ENCODE results near the gene KRTAP2-2. TPM values are rescaled to one million over a fixed set of nuclear protein-coding genes. Genes with fewer than 3 reads are reported as not detected.

Gene KRTAP2-2
- total and polyA plus RNA-seq, 4 donors = not detected

DNA sequence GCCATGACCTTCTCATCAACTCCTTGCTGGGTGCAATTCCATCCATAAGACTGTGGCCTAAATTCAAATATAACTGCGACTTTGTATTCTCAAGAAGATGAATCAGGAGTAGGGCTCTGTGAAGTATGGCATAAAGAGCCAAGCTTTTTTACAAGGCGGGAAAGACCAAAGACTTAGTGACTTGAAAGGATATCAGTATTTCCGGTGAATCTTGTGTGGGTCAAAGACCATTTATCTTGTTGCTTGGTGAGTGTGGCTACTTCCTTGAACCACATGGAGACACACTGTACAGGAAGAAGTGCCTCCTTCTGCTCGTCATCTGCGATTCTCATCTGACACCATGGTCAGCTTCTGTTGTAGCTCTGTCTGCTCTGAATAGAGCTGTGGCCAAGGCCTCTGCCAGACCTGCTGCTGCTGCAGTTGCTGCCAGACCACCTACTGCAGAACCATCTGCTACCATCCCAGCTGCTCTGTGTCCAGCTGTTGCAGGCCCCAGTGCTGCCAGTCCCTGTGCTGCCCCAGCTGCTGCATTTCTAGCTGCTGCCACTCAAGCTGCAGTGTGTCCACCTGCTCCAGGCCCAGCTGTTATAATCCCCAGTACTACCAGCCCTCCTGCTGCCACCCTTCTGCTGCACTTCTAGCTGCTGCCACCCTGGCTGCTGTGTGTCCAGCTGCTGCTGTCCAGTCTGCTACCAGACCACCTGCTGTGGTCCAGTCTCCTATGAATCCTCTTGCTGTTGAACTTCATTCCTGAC, 16.8 kb upstream of the KRTAP2-2 start:
- Histone ChIP-seq H3K9ac (ENCODE audit: insufficient read depth in 1 of 2, low read length in 2 of 2) (no peak overlapping the region), H3K4me3 (no peak overlapping the region), H3K27me3 (ENCODE audit: control insufficient read depth in 3 of 3, insufficient read depth in 3 of 3, low read length in 2 of 3) (peaks cover 0 to 3% (median 0%) of the 10 kb centered on the region in 3 donors), H3K27ac (ENCODE audit: low read depth in 1 of 2, low read length in 1 of 2) (no peak overlapping the region), H3K36me3 (ENCODE audit: control insufficient read depth in 4 of 4, insufficient read depth in 4 of 4, low read length in 4 of 4) (no peaks in the 10 kb centered on the region), H3K9me3 (ENCODE audit: control insufficient read depth in 4 of 4, insufficient read depth in 3 of 4, low read length in 3 of 4) (peaks cover 0 to 3% (median 0%) of the 10 kb centered on the region in 4 donors), H3K4me1 (ENCODE audit: control insufficient read depth in 5 of 5, insufficient read depth in 5 of 5, low read length in 5 of 5) (no peaks in the 10 kb centered on the region)
- 75 to 84% methylated on average over 5 of the region's 5 CpGs for WGBS, 2 donors
- TF ChIP-seq, protein P1, sequence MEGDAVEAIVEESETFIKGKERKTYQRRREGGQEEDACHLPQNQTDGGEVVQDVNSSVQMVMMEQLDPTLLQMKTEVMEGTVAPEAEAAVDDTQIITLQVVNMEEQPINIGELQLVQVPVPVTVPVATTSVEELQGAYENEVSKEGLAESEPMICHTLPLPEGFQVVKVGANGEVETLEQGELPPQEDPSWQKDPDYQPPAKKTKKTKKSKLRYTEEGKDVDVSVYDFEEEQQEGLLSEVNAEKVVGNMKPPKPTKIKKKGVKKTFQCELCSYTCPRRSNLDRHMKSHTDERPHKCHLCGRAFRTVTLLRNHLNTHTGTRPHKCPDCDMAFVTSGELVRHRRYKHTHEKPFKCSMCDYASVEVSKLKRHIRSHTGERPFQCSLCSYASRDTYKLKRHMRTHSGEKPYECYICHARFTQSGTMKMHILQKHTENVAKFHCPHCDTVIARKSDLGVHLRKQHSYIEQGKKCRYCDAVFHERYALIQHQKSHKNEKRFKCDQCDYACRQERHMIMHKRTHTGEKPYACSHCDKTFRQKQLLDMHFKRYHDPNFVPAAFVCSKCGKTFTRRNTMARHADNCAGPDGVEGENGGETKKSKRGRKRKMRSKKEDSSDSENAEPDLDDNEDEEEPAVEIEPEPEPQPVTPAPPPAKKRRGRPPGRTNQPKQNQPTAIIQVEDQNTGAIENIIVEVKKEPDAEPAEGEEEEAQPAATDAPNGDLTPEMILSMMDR (IDR thresholded peaks at IDR 0.05; ENCODE audit: control extremely low read depth, extremely low read depth) = no peak
- ATAC-seq (ENCODE audit: insufficient read depth, low FRiP score) (no peak), DNase-seq (no peak)

DNA sequence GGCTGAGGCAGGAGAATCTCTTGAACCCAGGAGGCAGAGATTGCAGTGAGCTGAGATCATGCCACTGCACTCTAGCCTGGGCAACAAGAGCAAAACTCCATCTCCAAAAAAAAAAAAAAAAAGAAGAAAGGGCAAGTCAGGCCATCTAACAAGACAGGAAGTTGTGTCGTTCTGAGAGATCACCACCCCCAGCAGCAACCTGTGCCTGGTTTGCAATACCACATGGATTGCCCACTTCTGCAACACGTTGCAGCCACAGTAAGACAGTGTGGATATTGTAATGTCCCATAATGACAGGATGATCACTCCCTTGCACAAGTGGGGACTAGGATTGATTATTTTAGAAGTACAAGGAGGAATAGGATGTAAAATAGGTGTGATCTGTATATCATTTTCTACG, 14.0 kb upstream of the KRTAP2-2 start:
- DNase-seq = no peak
- H3K9me3 ChIP-seq (ENCODE audit: control insufficient read depth in 4 of 4, insufficient read depth in 3 of 4, low read length in 3 of 4) = peaks cover 0 to 3% (median 0%) of the 10 kb centered on the region in 4 donors
- no peaks in the 10 kb centered on the region for H3K27me3 ChIP-seq (ENCODE audit: control insufficient read depth in 3 of 3, insufficient read depth in 3 of 3, low read length in 2 of 3)
- TF ChIP-seq, protein P1 (IDR thresholded peaks at IDR 0.05; ENCODE audit: control extremely low read depth, extremely low read depth) = no peak
- WGBS, 2 donors = 56 to 62% methylated on average over 3 of the region's 3 CpGs
- H3K9ac ChIP-seq (ENCODE audit: insufficient read depth in 1 of 2, low read length in 2 of 2) = no peak overlapping the region
- no peak overlapping the region for H3K27ac ChIP-seq (ENCODE audit: low read depth in 1 of 2, low read length in 1 of 2)
- ATAC-seq (ENCODE audit: insufficient read depth, low FRiP score) = no peak
- no peaks in the 10 kb centered on the region for H3K36me3 ChIP-seq (ENCODE audit: control insufficient read depth in 4 of 4, insufficient read depth in 4 of 4, low read length in 4 of 4)
- no peaks in the 10 kb centered on the region for H3K4me1 ChIP-seq (ENCODE audit: control insufficient read depth in 5 of 5, insufficient read depth in 5 of 5, low read length in 5 of 5)
- H3K4me3 ChIP-seq = no peak overlapping the region

DNA sequence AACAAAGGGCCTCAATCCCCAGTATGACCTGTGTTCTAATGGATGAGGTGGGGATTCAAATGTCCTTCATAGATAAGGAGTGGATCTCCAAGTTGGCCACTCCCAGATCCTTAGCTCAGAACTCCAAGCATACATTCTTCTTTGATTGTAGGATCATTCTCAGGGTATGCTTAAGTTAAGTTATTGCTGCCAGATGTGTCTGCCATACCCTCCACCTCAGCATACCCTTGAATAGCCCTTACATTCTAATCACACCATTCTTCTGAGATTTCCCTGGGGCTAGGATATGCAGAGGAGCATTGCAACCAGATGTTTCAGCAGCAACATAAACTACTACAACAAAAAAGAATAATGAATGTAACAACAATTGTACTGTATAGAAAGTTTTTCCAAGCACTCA, 12.3 kb upstream of the KRTAP2-2 start:
- TF ChIP-seq, protein P1 (IDR thresholded peaks at IDR 0.05; ENCODE audit: control extremely low read depth, extremely low read depth) = no peak
- Histone ChIP-seq H3K27me3 (ENCODE audit: control insufficient read depth in 3 of 3, insufficient read depth in 3 of 3, low read length in 2 of 3) (no peaks in the 10 kb centered on the region), H3K4me1 (ENCODE audit: control insufficient read depth in 5 of 5, insufficient read depth in 5 of 5, low read length in 5 of 5) (no peaks in the 10 kb centered on the region), H3K36me3 (ENCODE audit: control insufficient read depth in 4 of 4, insufficient read depth in 4 of 4, low read length in 4 of 4) (no peaks in the 10 kb centered on the region), H3K4me3 (no peak overlapping the region), H3K9me3 (ENCODE audit: control insufficient read depth in 4 of 4, insufficient read depth in 3 of 4, low read length in 3 of 4) (peaks cover 0 to 3% (median 0%) of the 10 kb centered on the region in 4 donors), H3K27ac (ENCODE audit: low read depth in 1 of 2, low read length in 1 of 2) (no peak overlapping the region), H3K9ac (ENCODE audit: insufficient read depth in 1 of 2, low read length in 2 of 2) (no peak overlapping the region)
- DNase-seq (no peak), ATAC-seq (ENCODE audit: insufficient read depth, low FRiP score) (no peak)

Data from lung (tissue), 12 donors.